H1 (cell line): ENCODE measurements around the gene LRRC3C. TPM values are rescaled to one million over a fixed set of nuclear protein-coding genes. Genes with fewer than 3 reads are reported as not detected.

Experiments used
- CTCF ChIA-PET: fragments of 300-600 bp; sonication (Branson Sonifier 250); formaldehyde crosslinking; loops from one replicate; lab custom pipeline; 2021; ENCODE audit not compliant: partially characterized antibody; lab: Charles Lee
- POLR2A ChIA-PET: fragments of 300-600 bp; sonication (Branson Sonifier 250); formaldehyde crosslinking; loops from one replicate; lab custom pipeline; 2021; ENCODE audit warnings: inconsistent platforms; ENCODE audit not compliant: partially characterized antibody; lab: Charles Lee
- DNase-seq, 2 experiments: peaks; one replicate each; pipeline versions ENCODE4 v3.0.0 to v3.0.0-alpha.2; 2010 to 2022; ENCODE audit warnings: low spot score in 2 of 2, low read depth in 1 of 2, mixed read lengths in 1 of 2
- FAIRE-seq: peaks from 2 replicates; lab custom pipeline; 2011; peaks lifted over from hg19 to GRCh38; lab: Jason Lieb, UNC
- H2AFZ ChIP-seq: 2 replicates; pipeline ENCODE4 v1.8.1; 2012; ENCODE audit warnings: low read length, inconsistent platforms
- H2AK5ac ChIP-seq: 2 replicates; pipeline ENCODE4 v1.6.1; 2013; ENCODE audit warnings: low read depth, low read length
- H2BK120ac ChIP-seq: replicated peaks from 2 replicates; pipeline ENCODE3; 2013; ENCODE audit warnings: low read depth, low read length, inconsistent platforms
- H2BK12ac ChIP-seq: 2 replicates; pipeline ENCODE4 v1.6.1; 2013; ENCODE audit warnings: low read depth, low read length
- H2BK15ac ChIP-seq: 2 replicates; pipeline ENCODE4 v1.6.1; 2013; ENCODE audit warnings: low read length
- H2BK20ac ChIP-seq: 2 replicates; pipeline ENCODE4 v1.6.1; 2013; ENCODE audit warnings: low read length
- H2BK5ac ChIP-seq: 2 replicates; pipeline ENCODE4 v1.6.1; 2013; ENCODE audit warnings: low read depth, low read length
- H3K14ac ChIP-seq: 2 replicates; pipeline ENCODE4 v1.6.1; 2013; ENCODE audit warnings: inconsistent platforms; ENCODE audit not compliant: insufficient read length
- H3K18ac ChIP-seq: 2 replicates; pipeline ENCODE4 v1.6.1; 2013; ENCODE audit warnings: low read length; ENCODE audit errors: extremely low read depth
- H3K23ac ChIP-seq: 2 replicates; pipeline ENCODE4 v1.6.1; 2013; ENCODE audit warnings: inconsistent platforms; ENCODE audit not compliant: insufficient read length
- H3K23me2 ChIP-seq: 2 replicates; pipeline ENCODE4 v1.6.1; 2013; ENCODE audit warnings: low read depth, low read length
- H3K27ac ChIP-seq: 2 replicates; pipeline ENCODE4 v1.6.1; 2011; ENCODE audit warnings: low read depth, low read length, inconsistent platforms
- H3K27me3 ChIP-seq, 4 experiments: replicated peaks in 1 of 4; 1 replicate in 1 of 4; 2 replicates in 3 of 4; pipeline versions ENCODE4 v1.6.1 to v1.8.1; 2011 to 2013; ENCODE audit warnings: low read length in 3 of 4, mild to moderate bottlenecking in 3 of 4, inconsistent platforms in 2 of 4, mixed read lengths in 2 of 4, moderate library complexity in 1 of 4; ENCODE audit not compliant: control insufficient read depth in 3 of 4, insufficient read depth in 3 of 4; ENCODE audit errors: extremely low read depth in 1 of 4
- H3K36me3 ChIP-seq, 4 experiments: 2 replicates each; pipeline versions ENCODE4 v1.6.1 to v1.8.1; 2011 to 2013; ENCODE audit warnings: mild to moderate bottlenecking in 4 of 4, low read length in 3 of 4, moderate library complexity in 2 of 4, control low read depth in 1 of 4, inconsistent platforms in 1 of 4; ENCODE audit not compliant: insufficient read depth in 4 of 4, control insufficient read depth in 2 of 4
- H3K4ac ChIP-seq: replicated peaks from 2 replicates; pipeline ENCODE3; 2013; ENCODE audit warnings: low read length, low read depth, mixed read lengths, inconsistent platforms; ENCODE audit not compliant: insufficient read length
- H3K4me1 ChIP-seq, 4 experiments: replicated peaks in 1 of 4; 1 replicate in 1 of 4; 2 replicates in 3 of 4; pipeline versions ENCODE4 v1.6.1 to v1.8.1; 2011 to 2013; ENCODE audit warnings: low read length in 3 of 4, inconsistent platforms in 2 of 4, mixed read lengths in 1 of 4; ENCODE audit not compliant: insufficient read depth in 4 of 4, control insufficient read depth in 3 of 4
- H3K4me2 ChIP-seq, 2 experiments: 2 replicates each; pipeline versions ENCODE4 v1.6.1 to v1.8.1; 2011 to 2013; ENCODE audit warnings: low read depth in 2 of 2, low read length in 2 of 2, control low read depth in 1 of 2, inconsistent platforms in 1 of 2, mild to moderate bottlenecking in 1 of 2; ENCODE audit not compliant: insufficient read depth in 1 of 2
- H3K4me3 ChIP-seq, 4 experiments: fragments of 200-600, 300-600 bp in 1 of 4; sonication (generic), shearing (Covaris generic), sonication (Bioruptor Twin) in 1 of 4; 2 replicates each; pipeline versions ENCODE4 v1.5.1 to v1.8.1; 2011 to 2016; ENCODE audit warnings: low read length in 4 of 4, low read depth in 3 of 4, control low read depth in 2 of 4, inconsistent platforms in 2 of 4, mild to moderate bottlenecking in 2 of 4, mixed read lengths in 1 of 4, moderate library complexity in 1 of 4; ENCODE audit not compliant: insufficient read depth in 2 of 4; ENCODE audit errors: extremely low read depth in 1 of 4
- H3K56ac ChIP-seq: replicated peaks from 2 replicates; pipeline ENCODE3; 2013; ENCODE audit warnings: low read depth, mild to moderate bottlenecking, mixed read lengths, low read length, inconsistent platforms; ENCODE audit not compliant: insufficient read length
- H3K79me1 ChIP-seq: 2 replicates; pipeline ENCODE4 v1.6.1; 2013; ENCODE audit warnings: low read depth, low read length, control low read depth
- H3K79me2 ChIP-seq, 2 experiments: 2 replicates each; pipeline versions ENCODE4 v1.6.1 to v1.8.1; 2012 to 2013; ENCODE audit warnings: low read length in 2 of 2, mild to moderate bottlenecking in 2 of 2, inconsistent platforms in 1 of 2; ENCODE audit not compliant: insufficient read depth in 2 of 2, control insufficient read depth in 1 of 2
- H3K9ac ChIP-seq, 4 experiments: replicated peaks in 1 of 4; 1 replicate in 1 of 4; 2 replicates in 3 of 4; pipeline versions ENCODE4 v1.6.1 to v1.8.1; 2011 to 2013; ENCODE audit warnings: low read depth in 3 of 4, low read length in 3 of 4, control low read depth in 2 of 4, mild to moderate bottlenecking in 2 of 4, moderate library complexity in 2 of 4, inconsistent platforms in 1 of 4; ENCODE audit errors: extremely low read depth in 1 of 4
- H3K9me3 ChIP-seq, 2 experiments: 2 replicates each; pipeline versions ENCODE4 v1.6.1 to v1.8.1; 2012 to 2013; ENCODE audit warnings: mild to moderate bottlenecking in 2 of 2, moderate library complexity in 2 of 2, control low read depth in 1 of 2, inconsistent platforms in 1 of 2, low read depth in 1 of 2, low read length in 1 of 2, mixed read lengths in 1 of 2; ENCODE audit not compliant: insufficient read depth in 2 of 2
- H4K20me1 ChIP-seq, 2 experiments: replicated peaks in 1 of 2; 2 replicates each; pipeline versions ENCODE3 to v1.8.1; 2011 to 2013; ENCODE audit warnings: inconsistent platforms in 2 of 2, low read length in 2 of 2, mild to moderate bottlenecking in 1 of 2; ENCODE audit not compliant: insufficient read depth in 2 of 2, control insufficient read depth in 1 of 2
- H4K5ac ChIP-seq: 2 replicates; pipeline ENCODE4 v1.6.1; 2013; ENCODE audit warnings: low read length, low read depth, mixed read lengths, inconsistent platforms; ENCODE audit not compliant: insufficient read length
- H4K8ac ChIP-seq: 2 replicates; pipeline ENCODE4 v1.8.0; 2013; ENCODE audit warnings: mild to moderate bottlenecking, moderate library complexity, low read length, inconsistent platforms; ENCODE audit not compliant: insufficient read depth; ENCODE audit errors: extremely low read depth
- H4K91ac ChIP-seq: replicated peaks from 2 replicates; pipeline ENCODE3; 2013; ENCODE audit warnings: low read length, mixed read lengths, inconsistent platforms; ENCODE audit not compliant: insufficient read length
- ASH2L ChIP-seq: fragments of 200-600, 300-600 bp; sonication (generic); IDR thresholded peaks from one replicate; pipeline ENCODE4 v1.7.1; 2017; ENCODE audit warnings: low read length
- CBX8 ChIP-seq: fragments of 300-800, 300-1000 bp; sonication (generic); IDR thresholded peaks from 2 replicates; pipeline ENCODE4 v1.7.1; 2016; ENCODE audit warnings: low read depth, low read length, borderline replicate concordance
- CHD1 ChIP-seq: IDR thresholded peaks from 2 replicates; pipeline ENCODE4 v1.6.1; 2012; ENCODE audit warnings: low read depth, low read length, improper control_type of control experiment
- CHD2 ChIP-seq: IDR thresholded peaks from 2 replicates; pipeline ENCODE4 v1.6.1; 2012; ENCODE audit warnings: low read length, improper control_type of control experiment
- EGR1 ChIP-seq: IDR thresholded peaks from 2 replicates; pipeline ENCODE4 v1.6.1; 2011; ENCODE audit warnings: low read depth, low read length, borderline replicate concordance
- EZH2 ChIP-seq: fragments of 200-600 bp; sonication (generic); IDR thresholded peaks from 2 replicates; pipeline ENCODE4 v1.7.1; 2012; ENCODE audit warnings: low read depth, mild to moderate bottlenecking, moderate library complexity, low read length, inconsistent platforms; ENCODE audit not compliant: severe bottlenecking
- FOSL1 ChIP-seq: IDR thresholded peaks from 2 replicates; pipeline ENCODE4 v1.6.1; 2011; ENCODE audit warnings: mild to moderate bottlenecking, low read depth, low read length, moderate library complexity; ENCODE audit not compliant: insufficient read depth
- MAFK ChIP-seq: IDR thresholded peaks from 2 replicates; pipeline ENCODE4 v1.6.1; 2012; ENCODE audit warnings: low read depth, mild to moderate bottlenecking, improper control_type of control experiment, low read length
- RBBP5 ChIP-seq: IDR thresholded peaks from 2 replicates; pipeline ENCODE4 v1.7.1; 2012; ENCODE audit warnings: low read depth, mild to moderate bottlenecking, inconsistent platforms, low read length, moderate library complexity, borderline replicate concordance
- RFX5 ChIP-seq: IDR thresholded peaks from 2 replicates; pipeline ENCODE4 v1.6.1; 2011; ENCODE audit warnings: low read depth, low read length, improper control_type of control experiment, borderline replicate concordance
- RXRA ChIP-seq: IDR thresholded peaks from 2 replicates; pipeline ENCODE4 v1.6.1; 2011; ENCODE audit warnings: low read depth, mild to moderate bottlenecking, low read length, moderate library complexity; ENCODE audit not compliant: insufficient read depth
- SIRT6 ChIP-seq: IDR thresholded peaks from one replicate; pipeline ENCODE4 v1.7.1; 2012; ENCODE audit warnings: low read length, inconsistent platforms
- SP1 ChIP-seq: IDR thresholded peaks from 2 replicates; pipeline ENCODE4 v1.6.1; 2011; ENCODE audit warnings: low read depth, low read length
- TBP ChIP-seq: IDR thresholded peaks from 2 replicates; pipeline ENCODE4 v1.6.1; 2011; ENCODE audit warnings: low read depth, low read length, improper control_type of control experiment
- WGBS, 2 experiments: shearing (Covaris generic) in 1 of 2; methylation state at CpG; one replicate each; pipeline versions ENCODE4 v1.1.6 to v1.1.7; 2013 to 2015; ENCODE audit warnings: low lambda C conversion rate in 2 of 2, mixed read lengths in 2 of 2, inconsistent platforms in 1 of 2, low coverage in 1 of 2, missing lambda C conversion rate in 1 of 2; ENCODE audit not compliant: insufficient replicate concordance in 2 of 2, insufficient coverage in 1 of 2, insufficient read length in 1 of 2; ENCODE audit errors: extremely low coverage in 1 of 2, missing lambda C conversion rate in 1 of 2; 5-methylcytosine and 5-hydroxymethylcytosine counted together
- polyA plus RNA-seq, 7 experiments: library from polyadenylated mRNA; depleted of rRNA in 3 of 7; stranded (reverse) in 5 of 7; unstranded in 2 of 7; fragments of >200 nt in 5 of 7; fragments of 200-250 nt in 2 of 7; gene quantifications; 1 replicate in 5 of 7; 2 replicates in 1 of 7; 4 replicates in 1 of 7; pipeline versions ENCODE4 v1.2.1 to v1.2.3, GENCODE V29; 2011 to 2013; ENCODE audit warnings: missing spikeins in 2 of 7, mixed read lengths in 2 of 7
- total RNA-seq: library from RNA; stranded (reverse); fragmentation: NEBNext Ultra II Directional; extraction: Animal tissue kit (Norgen Biotek cat#: 25700); gene quantifications from 2 replicates; pipeline ENCODE4 v1.2.1, GENCODE V29; 2021

The LRRC3C gene
- total and polyA plus RNA-seq, 2 of the 8 experiments (the other 6 are each of a cell fraction or from before 2014, with no cell fraction given) = not detected

- Histone ChIP-seq H2BK12ac (peak overlapping the region; percentile 9; the same call in 1 of the 2 replicates), H3K9ac (no peak overlapping the region; a peak in 1 of 7 replicates), H4K8ac (no peak overlapping the region), H3K4me3 (no peak overlapping the region), H3K56ac (no peak overlapping the region), H2BK120ac (no peak overlapping the region), H3K4me2 (no peak overlapping the region), H3K4me1 (peaks cover 0 to 3% (median 1%) of the 10 kb centered on the region in 4 experiments; a peak in 2 of 7 replicates), H3K4ac (no peak overlapping the region), H2BK5ac (no peak overlapping the region), H3K18ac (no peak overlapping the region), H2AK5ac (0 out of 2 replicates have a peak overlapping the region, but pooled peaks have one; percentile 82), H4K91ac (no peak overlapping the region), H3K27me3 (no peaks in the 10 kb centered on the region), H3K23me2 (peaks cover 2% of the 10 kb centered on the region; the same call in 1 of the 2 replicates), H3K14ac (no peak overlapping the region), H3K23ac (no peak overlapping the region), H4K5ac (no peak overlapping the region), H3K36me3 (no peaks in the 10 kb centered on the region), H3K9me3 (no peaks in the 10 kb centered on the region), H3K79me2 (no peaks in the 10 kb centered on the region), H2BK15ac (0 out of 2 replicates have a peak overlapping the region, but pooled peaks have one; percentile 72), H2BK20ac (no peak overlapping the region), H4K20me1 (no peaks in the 10 kb centered on the region), H3K27ac (no peak overlapping the region), H2AFZ (no peak overlapping the region), H3K79me1 (no peaks in the 10 kb centered on the region)
- DNase-seq (no peak), FAIRE-seq (no peak)
- TF ChIP-seq RBBP5 (no peak), FOSL1 (no peak), CHD1 (no peak), SP1 (no peak), ASH2L (no peak), RFX5 (no peak), MAFK (no peak), TBP (no peak), CBX8 (no peak), RXRA (no peak), SIRT6 (no peak), EZH2 (no peak), EGR1 (no peak), CHD2 (no peak)
- 86% methylated on average over 5 of the region's 8 CpGs; no CpG with 5 or more reads in 1 of the 2 experiments for WGBS, 2 experiments
- ChIA-PET CTCF (interaction anchor here (0.7 to 9.2 kb wide), 3 partner anchors 10 to 96 kb away, joined by 3 to 96 read pairs (median 31); partner anchors contain the start of gene PSMD3), POLR2A (interaction anchor here (1.4 kb wide), 1 partner anchor 58 kb away, joined by 3 read pairs; no protein-coding TSS in a partner anchor)
These were observed 33.1 kb downstream of the LRRC3C start for GRCh38 chr17:39960524-39961041.
